BJ (cell line): Measurements from ENCODE around the gene DEDD. TPM values are rescaled to one million over a fixed set of nuclear protein-coding genes. Genes with fewer than 3 reads are reported as not detected.

Experiments used
- CTCF ChIA-PET: fragments of 350-600 bp; formaldehyde crosslinking; extraction: SDS; loops from one replicate; lab custom pipeline; 2021; ENCODE audit warnings: antibody characterized with exemption, inconsistent platforms; lab: Yijun Ruan, JAX
- POLR2A ChIA-PET: fragments of 300-600 bp; sonication (Branson Sonifier 250); formaldehyde crosslinking; extraction: SDS; loops from one replicate; lab custom pipeline; 2021; ENCODE audit warnings: antibody characterized with exemption; lab: Charles Lee
- DNase-seq: peaks from one replicate; pipeline ENCODE4 v3.0.0-alpha.2; 2011; ENCODE audit warnings: low read depth
- H3K27me3 ChIP-seq: 2 replicates; pipeline ENCODE4 v1.6.0; 2011; ENCODE audit warnings: low read length; ENCODE audit not compliant: control insufficient read depth, insufficient read depth
- H3K36me3 ChIP-seq: 2 replicates; pipeline ENCODE4 v1.5.1; 2011; ENCODE audit warnings: low read length; ENCODE audit not compliant: control insufficient read depth, insufficient read depth
- H3K4me3 ChIP-seq: 2 replicates; pipeline ENCODE4 v1.5.1; 2011; ENCODE audit warnings: low read depth, mild to moderate bottlenecking, control low read depth, low read length
- CTCF ChIP-seq: IDR thresholded peaks from 2 replicates; pipeline ENCODE4 v1.5.1; 2011; ENCODE audit warnings: low read depth, mild to moderate bottlenecking, control low read depth, inconsistent platforms, low read length, moderate library complexity; ENCODE audit not compliant: insufficient read depth
- polyA plus RNA-seq: library from polyadenylated mRNA; depleted of rRNA; stranded (reverse); fragments of >200 nt; gene quantifications from 2 replicates; pipeline ENCODE4 v1.2.3, GENCODE V29; 2011

The DEDD gene
- polyA plus RNA-seq, 1 experiment: 74.0 TPM

- Histone ChIP-seq H3K36me3 (no peaks in the 10 kb centered on the region), H3K4me3 (no peak overlapping the region), H3K27me3 (no peaks in the 10 kb centered on the region)
- ChIA-PET CTCF (interaction anchor here (12.3 kb wide), 1 partner anchor 20 kb away, joined by 132 read pairs; the partner anchor contains the start of gene KLHDC9), POLR2A (no interaction called here)
- no peak for DNase-seq
- no peak for TF ChIP-seq CTCF
Observed at GRCh38 chr1:161076410-161076809, 56.1 kb downstream of the DEDD start.

- no peak for DNase-seq
- ChIA-PET POLR2A (no interaction called here), CTCF (interaction anchor here (12.3 kb wide), 1 partner anchor 22 kb away, joined by 132 read pairs; the partner anchor contains the start of gene KLHDC9)
- TF ChIP-seq CTCF: no peak
- H3K4me3 ChIP-seq: no peak overlapping the region
- H3K27me3 ChIP-seq: no peaks in the 10 kb centered on the region
- no peaks in the 10 kb centered on the region for H3K36me3 ChIP-seq
Observed at GRCh38 chr1:161074676-161075368, 57.6 kb downstream of the DEDD start.

- Histone ChIP-seq H3K36me3 (no peaks in the 10 kb centered on the region), H3K4me3 (no peak overlapping the region), H3K27me3 (no peaks in the 10 kb centered on the region)
- POLR2A ChIA-PET: no interaction called here
- CTCF ChIA-PET: interaction anchor here (1.0 to 12.3 kb wide), 3 partner anchors 23 to 86 kb away, joined by 3 to 132 read pairs (median 5); partner anchors contain the start of gene KLHDC9
- no peak for TF ChIP-seq CTCF
- no peak for DNase-seq
Observed at GRCh38 chr1:161073474-161074121, 58.9 kb downstream of the DEDD start.

GRCh38 chr1:161072751-161073449, 59.6 kb downstream of the DEDD start:
- no peak for DNase-seq
- CTCF ChIA-PET: interaction anchor here (1.1 to 12.3 kb wide), 4 partner anchors 24 to 85 kb away, joined by 5 to 132 read pairs (median 7); partner anchors contain the start of genes KLHDC9 and USF1

More at GRCh38 chr1:161072751-161073449, 59.6 kb downstream of the DEDD start:
- POLR2A ChIA-PET: no interaction called here
- no peak overlapping the region for H3K4me3 ChIP-seq
- H3K36me3 ChIP-seq: no peaks in the 10 kb centered on the region
- no peaks in the 10 kb centered on the region for H3K27me3 ChIP-seq
- TF ChIP-seq CTCF: no peak
